ENCODE results near the gene HIRIP3. TPM values are rescaled to one million over a fixed set of nuclear protein-coding genes. Genes with fewer than 3 reads are reported as not detected.
A peak's percentile ranks its signal among the peaks of the same experiment; 100 is the strongest.

The HIRIP3 gene
- total and polyA plus RNA-seq, 2 of the 13 experiments (the other 11 are each of a cell fraction or from before 2014, with no cell fraction given): 12.6 to 17.2 TPM

GRCh38 chr16:29995911-29996765 is 721 bp upstream of the HIRIP3 start, which contains the start of gene INO80E (continued):
- TF ChIP-seq HNF1A (IDR thresholded peaks at IDR 0.05; ENCODE audit: low read depth) (no peak), HNF1A (CRISPR knock-in tag; IDR thresholded peaks at IDR 0.05; ENCODE audit: borderline replicate concordance) (peak; percentile 87; the same call in 1 of the 2 replicates), SP2 (CRISPR knock-in tag; IDR thresholded peaks at IDR 0.05) (peak; percentile 72), ZUFSP (CRISPR knock-in tag; IDR thresholded peaks at IDR 0.05; ENCODE audit: borderline replicate concordance) (0 out of 2 replicates have a peak, but pooled peaks have one; percentile 88), SRSF1 (optimal IDR thresholded peaks at IDR 0.05; ENCODE audit: low read depth, low read length) (peak; percentile 47), RARG (CRISPR knock-in tag; IDR thresholded peaks at IDR 0.05; ENCODE audit: low read depth) (no peak), KDM4B (CRISPR knock-in tag; IDR thresholded peaks at IDR 0.05) (peak; percentile 61), TOPORS (CRISPR knock-in tag; IDR thresholded peaks at IDR 0.05) (no peak), ZNF788 (CRISPR knock-in tag; IDR thresholded peaks at IDR 0.05; ENCODE audit: borderline replicate concordance) (peak; percentile 91; the same call in 1 of the 2 replicates), CEBPG (CRISPR knock-in tag; IDR thresholded peaks at IDR 0.05) (peak; percentile 58), ZNF451 (CRISPR knock-in tag; IDR thresholded peaks at IDR 0.05) (peak; percentile 96), ZNF512 (CRISPR knock-in tag; IDR thresholded peaks at IDR 0.05) (0 out of 2 replicates have a peak, but pooled peaks have one; percentile 36), ZNF432 (CRISPR knock-in tag; IDR thresholded peaks at IDR 0.05; ENCODE audit: borderline replicate concordance) (0 out of 2 replicates have a peak, but pooled peaks have one; percentile 93), HNF1B (CRISPR knock-in tag; IDR thresholded peaks at IDR 0.05) (peak; percentile 95), ZNF660 (CRISPR knock-in tag; IDR thresholded peaks at IDR 0.05; ENCODE audit: borderline replicate concordance, low read depth) (no peak), ZNF546 (CRISPR knock-in tag; conservative IDR thresholded peaks at IDR 0.05) (0 out of 2 replicates have a peak, but pooled peaks have one; percentile 43), ZSCAN25 (CRISPR knock-in tag; IDR thresholded peaks at IDR 0.05) (no peak), MLX (CRISPR knock-in tag; IDR thresholded peaks at IDR 0.05) (peak; percentile 72; the same call in 1 of the 2 replicates)

Measured in HepG2 (cell line).